ENCODE results near the gene SH3PXD2A.

The SH3PXD2A gene

GRCh38 chr10:103602028-103602851 is 253.1 kb downstream of the SH3PXD2A start:
- no peak for DNase-seq (ENCODE audit: low spot score)

GRCh38 chr10:103600956-103601569 is 254.3 kb downstream of the SH3PXD2A start:
- DNase-seq (ENCODE audit: low spot score), result no peak

DNA sequence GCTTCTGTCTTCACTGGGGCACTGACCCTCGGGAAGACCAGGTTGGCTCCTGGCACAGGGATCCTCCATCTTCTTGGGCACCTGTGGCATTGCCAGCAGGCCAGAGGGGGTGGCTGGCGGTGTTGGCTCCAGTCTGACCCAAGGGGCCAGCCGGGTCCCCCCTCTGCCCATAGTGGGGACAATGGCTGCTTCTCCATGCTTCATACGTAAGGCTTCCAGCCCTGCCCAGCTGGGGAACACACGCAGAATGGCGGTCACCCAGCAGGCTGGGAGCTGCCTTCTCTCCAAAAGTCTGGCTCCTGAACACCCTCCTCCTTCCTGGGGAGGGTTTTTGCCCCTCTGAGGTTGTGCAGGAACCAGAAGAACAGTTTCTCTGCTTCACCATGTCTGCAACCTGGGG is 255.1 kb downstream of the SH3PXD2A start:
- DNase-seq (ENCODE audit: low spot score), result no peak

DNA sequence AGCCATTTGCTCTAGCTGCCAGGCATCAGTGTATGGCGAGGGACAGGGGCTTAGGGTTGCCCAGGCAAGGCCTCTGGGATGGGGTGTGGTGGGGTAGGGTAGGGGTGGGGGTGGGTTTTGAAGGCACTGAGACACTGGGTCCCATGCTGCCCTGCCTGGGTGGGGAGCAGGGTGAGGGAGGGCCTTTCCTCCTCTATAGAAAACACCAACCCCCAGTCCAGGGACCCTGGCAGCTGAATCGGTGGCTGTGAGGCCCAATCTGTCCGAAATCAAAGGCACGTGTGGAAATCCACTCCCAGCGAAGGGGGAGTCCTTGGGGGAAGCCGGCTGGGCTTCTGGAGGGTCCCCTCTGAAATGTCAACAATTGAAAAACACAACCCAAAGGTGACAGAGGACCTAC is 255.5 kb downstream of the SH3PXD2A start:
- DNase-seq (ENCODE audit: low spot score), result no peak

DNA sequence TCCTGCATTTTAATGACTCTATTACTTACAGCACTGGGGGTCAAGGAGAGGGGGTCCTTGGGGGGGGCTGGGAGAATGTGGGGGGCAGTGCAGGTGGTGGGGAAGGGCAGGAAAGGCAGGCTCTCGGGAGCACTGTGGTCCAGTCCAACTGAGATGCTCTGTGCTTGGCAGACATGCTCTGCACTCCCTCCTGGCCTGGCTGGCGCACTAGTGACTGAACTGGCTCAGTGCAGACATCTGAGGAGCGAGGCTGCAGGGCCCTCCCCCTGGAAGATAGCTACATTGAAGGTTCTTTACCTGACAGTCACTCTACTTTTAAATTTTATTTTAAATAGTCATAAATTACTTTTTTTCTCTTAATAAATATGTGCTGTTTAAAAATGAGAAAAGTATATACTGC is 256.2 kb downstream of the SH3PXD2A start:
- no peak for DNase-seq (ENCODE audit: low spot score)

DNA sequence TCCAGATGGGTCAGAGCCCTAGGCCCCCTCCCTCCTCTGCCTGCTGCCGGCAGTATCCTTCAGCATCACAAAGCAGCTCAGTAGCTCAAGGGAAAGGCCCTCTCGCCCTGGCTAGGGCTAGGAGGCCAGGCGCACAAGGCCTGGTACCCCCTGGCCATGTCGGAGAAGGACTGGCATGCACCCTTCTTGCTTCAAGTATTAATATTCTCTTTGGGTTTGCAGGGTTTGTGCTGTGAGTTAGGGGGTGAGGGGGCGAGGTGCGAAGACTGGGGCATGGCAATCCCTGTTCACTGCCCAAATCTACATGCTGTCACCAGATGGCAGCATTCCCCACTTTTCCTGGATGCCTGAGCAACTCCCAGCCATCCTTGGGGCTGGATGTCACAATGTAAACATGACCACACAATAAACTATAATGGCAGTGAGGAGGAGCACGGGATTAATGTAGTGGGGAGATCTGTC is 256.7 kb downstream of the SH3PXD2A start:
- peak; percentile 31 for DNase-seq (ENCODE audit: low spot score)

DNA sequence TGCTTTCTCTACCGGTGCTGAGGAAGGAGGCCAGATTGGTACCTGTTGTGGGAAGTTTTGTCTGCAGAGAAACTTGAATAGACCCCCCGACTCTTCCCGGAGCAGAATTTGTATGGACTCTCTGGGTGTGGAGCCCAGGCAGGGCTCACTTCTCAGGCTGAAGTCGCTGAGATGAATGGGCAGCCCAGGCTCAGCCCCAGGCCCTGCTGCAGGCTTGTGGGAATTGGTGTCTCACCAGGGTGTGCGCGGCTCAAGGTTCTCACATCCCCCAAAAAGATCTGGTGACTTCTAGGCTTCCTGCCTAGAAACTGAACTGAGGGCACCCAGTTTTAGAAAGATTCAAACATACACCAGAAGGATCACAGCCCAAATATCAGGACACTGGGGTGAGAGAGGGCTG is 258.4 kb downstream of the SH3PXD2A start:
- no peak for DNase-seq (ENCODE audit: low spot score)

DNA sequence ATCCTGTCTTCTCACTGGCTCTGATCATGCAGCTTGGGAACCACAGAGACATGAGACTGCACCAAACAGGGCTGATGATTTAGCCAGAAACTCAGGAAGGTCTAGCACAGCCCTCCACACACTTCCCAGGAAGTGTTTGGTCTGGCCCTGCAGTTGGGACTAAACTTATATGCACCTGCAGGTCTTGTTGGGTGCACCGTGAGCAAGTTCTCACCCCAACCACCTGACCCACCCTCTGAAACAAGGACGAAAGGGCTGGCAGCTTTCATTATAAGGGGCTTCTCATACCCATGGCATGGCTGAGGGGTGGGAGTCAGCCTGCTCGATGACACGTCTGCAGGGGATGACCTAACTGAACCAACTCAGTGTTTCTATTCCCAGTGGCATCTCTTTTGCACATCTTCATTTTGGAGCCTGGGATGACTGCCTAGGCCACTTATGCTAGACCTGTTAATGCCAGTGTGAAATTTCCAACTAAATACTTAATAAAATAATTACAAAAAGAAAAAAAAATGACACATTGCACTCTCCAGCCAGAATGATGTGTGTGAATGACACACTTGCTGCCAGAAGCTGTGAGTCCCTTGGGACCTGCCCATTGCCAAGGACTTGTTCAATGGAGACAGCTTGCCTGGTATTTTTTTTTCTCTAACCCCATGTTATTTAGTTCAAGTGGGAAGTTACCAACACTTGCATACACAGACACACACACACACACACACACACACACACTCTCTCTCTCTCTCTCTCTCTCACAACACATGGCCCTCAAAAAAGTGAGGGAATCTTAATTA is 259.2 kb downstream of the SH3PXD2A start:
- DNase-seq (ENCODE audit: low spot score), result no peak

DNA sequence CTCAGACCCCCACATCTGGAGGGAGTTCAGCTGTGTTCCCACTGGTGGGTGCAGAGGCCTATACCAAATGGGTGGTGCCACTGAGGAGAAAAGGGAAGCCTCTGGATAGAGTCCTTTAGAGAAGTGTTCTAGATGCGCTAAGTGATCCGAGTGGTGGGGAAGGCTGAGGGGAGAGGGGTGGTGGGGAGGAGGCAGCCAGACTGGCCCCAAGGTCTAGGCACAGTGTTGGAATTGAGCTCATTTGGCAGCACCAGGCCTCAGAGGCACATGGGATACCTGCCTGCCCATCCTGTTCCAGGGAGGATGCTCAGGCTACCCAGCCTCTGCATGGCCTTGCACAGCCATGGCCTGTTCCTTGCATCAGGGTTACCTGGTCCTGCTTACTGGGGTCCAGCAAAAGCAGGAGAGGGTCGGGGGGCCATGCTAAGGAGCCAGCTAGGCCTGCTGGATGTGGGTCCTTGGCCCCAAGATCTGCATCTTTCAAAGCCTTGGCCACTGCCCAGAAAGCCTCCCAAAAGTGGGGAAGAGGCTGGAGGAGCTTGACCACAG is 262.3 kb downstream of the SH3PXD2A start:
- no peak for DNase-seq (ENCODE audit: low spot score)

DNA sequence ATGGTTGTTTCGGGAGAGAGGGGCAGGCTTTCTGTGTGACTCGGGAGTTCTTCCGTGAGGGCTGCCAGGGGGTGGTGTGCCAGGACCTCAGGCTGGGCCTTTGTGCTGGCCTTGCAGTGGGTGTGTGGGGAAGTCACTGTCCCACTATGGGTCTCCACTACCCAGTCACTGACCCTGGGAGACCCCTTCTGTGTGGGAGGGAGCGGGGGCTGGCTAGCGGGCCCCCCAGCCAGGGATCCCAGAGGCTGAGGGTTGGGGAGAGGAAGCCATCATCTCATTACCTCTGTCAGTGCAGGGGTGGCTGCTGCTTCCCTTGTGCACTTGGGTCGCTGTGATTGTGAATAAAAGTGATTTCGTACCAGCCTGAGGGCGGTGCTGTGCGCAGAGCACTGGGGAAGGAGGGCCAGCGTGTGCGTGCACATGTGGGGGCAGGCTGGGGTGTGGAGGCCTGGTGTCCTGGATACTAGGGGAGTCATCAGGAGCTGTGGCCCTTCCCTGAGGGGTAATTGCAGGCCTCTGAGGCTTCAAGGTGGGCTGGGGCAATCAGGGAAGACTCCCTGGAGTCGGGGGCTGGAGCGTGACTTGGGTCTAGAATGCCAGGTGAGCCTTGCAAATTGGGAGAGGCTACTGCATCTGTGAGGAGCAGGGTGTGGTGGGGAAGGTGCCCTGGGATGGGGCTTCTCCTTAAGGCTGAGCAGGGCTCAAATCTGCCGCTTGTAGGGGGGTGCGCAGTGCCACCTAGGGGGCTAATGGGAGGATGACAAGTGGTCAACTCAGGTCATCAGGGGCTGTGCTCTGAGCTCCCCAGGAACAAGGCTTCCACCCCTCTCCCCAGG is 263.0 kb downstream of the SH3PXD2A start:
- peak; percentile 70 for DNase-seq (ENCODE audit: low spot score)

DNA sequence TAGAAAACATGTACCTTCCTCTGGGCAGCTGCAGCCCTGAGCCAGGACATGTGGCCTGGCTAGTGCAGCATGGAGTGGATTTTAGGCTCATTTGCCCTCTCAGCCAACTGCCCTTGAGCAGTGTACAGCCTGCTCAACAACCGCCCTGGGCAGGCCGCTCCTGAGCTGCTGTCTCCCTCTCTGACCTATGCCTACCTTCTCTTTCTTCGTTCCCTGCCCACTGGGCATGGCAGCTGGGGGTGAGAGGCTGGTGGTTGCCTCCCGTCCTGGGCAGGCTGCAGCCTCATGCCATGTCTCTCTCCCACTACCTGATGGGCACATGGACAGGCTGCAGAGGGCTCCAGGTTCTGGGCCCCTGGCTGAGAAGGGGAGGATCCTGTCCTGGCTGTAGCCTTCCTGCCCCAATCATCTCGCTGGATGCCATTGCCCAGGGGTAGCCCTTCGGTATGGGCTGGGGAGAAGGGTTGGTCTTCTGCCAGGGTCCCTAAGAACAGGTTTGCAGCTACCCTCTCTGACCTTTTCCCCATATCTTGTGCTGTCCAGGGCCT is 264.6 kb downstream of the SH3PXD2A start:
- DNase-seq (ENCODE audit: low spot score), result no peak

- DNase-seq (ENCODE audit: low spot score), result no peak
These were observed 265.3 kb downstream of the SH3PXD2A start for GRCh38 chr10:103590060-103590459.

DNA sequence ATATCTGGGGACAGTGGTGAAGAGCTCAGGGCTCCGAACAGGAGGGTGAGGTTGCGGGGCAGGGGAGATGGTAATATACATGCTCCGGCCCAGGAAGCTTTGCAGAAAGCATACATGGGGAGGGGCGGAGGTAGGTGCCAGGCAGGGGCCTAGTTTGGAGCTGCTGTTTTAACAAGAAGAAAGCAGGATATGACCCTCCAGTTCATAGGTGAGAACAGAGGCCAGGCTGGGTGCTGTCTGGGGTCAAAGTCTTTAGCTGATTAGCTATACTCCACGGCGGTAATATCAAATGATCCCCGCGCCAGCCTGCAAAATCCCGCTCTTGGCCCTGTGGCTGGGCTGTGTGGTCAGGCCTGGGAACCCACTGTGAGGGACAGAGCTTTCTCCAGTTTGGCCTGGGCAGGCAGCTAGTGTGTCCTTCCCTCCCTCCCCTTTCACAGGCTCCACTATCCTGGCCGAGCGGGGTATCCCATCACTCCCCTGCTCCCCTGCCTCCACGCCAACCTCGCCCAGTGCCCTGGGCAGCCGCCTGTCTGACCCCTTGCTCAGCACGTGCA is 266.2 kb downstream of the SH3PXD2A start:
- DNase-seq (ENCODE audit: low spot score), result no peak

- no peak for DNase-seq (ENCODE audit: low spot score)
These were observed 268.3 kb downstream of the SH3PXD2A start for GRCh38 chr10:103587073-103587472.

DNA sequence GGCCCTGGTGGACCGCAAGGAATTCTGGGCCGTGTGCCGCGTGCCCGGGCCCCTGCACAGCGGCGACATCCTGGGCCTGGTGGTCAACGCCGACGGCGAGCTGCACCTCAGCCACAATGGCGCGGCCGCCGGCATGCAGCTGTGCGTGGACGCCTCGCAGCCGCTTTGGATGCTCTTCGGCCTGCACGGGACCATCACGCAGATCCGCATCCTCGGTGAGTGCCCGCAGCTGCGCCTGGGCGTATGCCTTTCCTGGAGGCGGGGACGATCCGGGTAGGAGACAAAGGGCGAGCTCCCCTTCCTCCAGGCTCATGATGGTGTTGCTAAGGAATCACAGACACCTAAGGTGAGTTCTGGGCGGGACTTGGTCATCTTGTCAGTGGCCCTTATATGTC is 270.4 kb downstream of the SH3PXD2A start:
- no peak for DNase-seq (ENCODE audit: low spot score)

- DNase-seq (ENCODE audit: low spot score), result peak; percentile 51
These were observed 271.0 kb downstream of the SH3PXD2A start for GRCh38 chr10:103584216-103585010.

DNA sequence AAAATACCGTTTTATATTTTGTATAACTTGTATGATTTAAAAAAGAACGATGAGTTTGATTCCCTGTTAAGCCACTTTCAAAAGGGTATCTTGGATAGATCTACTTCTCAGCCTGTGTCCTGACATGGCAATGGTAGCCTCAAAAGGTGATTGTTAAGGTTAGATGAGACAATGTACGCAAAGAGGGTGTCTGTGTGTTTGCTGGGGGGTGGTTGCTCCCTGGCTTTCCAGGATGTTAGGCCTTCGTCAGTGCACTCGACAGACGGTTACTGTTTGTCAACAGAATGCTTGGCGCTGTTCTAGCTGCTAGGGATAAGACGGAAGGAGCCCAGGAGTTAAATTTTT is 271.5 kb downstream of the SH3PXD2A start:
- no peak for DNase-seq (ENCODE audit: low spot score)

DNA sequence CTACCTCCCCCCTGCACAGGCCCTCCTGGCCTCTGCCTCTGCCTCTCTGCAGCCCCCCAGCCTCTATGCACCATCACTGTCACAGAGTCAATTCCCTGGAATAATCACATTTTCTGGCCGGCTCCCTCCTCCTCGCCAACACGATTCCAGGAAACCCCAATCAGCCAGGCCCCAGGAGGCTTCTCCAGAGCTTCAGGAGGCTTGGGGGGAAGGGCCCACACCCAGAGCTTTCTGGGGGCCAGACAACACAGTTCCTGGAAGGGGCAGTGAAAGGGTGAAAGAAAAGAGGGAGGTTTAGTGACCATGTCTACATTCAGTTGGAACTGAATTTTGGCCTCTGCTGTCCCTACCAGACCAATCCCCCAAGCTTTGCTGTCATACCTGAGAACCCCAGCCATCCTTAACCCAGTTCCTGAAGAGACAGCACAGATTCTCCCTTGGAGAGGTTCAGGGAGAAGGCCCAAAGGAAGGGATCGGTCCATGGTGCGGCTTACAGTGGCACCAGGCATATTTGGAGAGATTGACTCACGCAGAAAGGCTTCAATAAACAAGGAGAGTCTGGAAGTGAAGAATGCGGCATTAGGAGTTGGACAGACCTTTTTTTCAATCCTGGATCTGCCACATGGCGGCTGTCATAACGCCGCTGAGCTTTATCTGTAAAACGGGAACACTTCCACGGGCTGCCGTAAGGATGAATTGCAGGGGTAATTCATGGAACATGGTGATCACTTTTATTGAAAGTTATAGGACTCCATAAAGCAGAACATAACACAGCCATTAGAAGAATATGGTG is 272.8 kb downstream of the SH3PXD2A start:
- no peak for DNase-seq (ENCODE audit: low spot score)

GRCh38 chr10:103581499-103581898 is 273.9 kb downstream of the SH3PXD2A start:
- no peak for DNase-seq (ENCODE audit: low spot score)

Data from NAMALWA (cell line).